Measurements from ENCODE around the gene BMF.
"Not testable (repeated sequence)": the region's sequence is repeated elsewhere in the genome, so short reads cannot be mapped to it uniquely, and the experiment has no call there.

Gene BMF

DNA sequence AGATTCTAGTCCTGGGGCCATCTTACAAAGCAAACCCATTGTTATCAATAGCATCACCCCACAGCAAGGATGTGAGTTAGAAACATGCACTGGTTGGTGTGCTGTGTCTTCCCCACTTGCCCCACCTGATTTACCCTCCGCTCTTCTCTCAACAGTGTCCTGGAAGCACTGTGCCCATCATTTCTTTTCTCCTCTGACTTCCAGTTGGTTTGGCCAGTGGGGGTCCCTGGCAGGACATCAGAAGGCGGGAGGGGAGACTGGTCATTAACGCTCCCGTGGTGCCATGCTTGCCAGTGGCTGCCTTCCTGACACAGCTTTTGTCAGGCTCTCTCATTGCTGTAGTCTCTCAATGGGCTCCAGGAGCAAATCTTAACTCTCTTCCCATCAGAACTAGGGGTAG lies 40.7 kb upstream of the BMF start:
- TF ChIP-seq EZH2phosphoT487 (IDR thresholded peaks at IDR 0.05; ENCODE audit: borderline replicate concordance, low read length), result no peak
- TF ChIP-seq, protein P1, sequence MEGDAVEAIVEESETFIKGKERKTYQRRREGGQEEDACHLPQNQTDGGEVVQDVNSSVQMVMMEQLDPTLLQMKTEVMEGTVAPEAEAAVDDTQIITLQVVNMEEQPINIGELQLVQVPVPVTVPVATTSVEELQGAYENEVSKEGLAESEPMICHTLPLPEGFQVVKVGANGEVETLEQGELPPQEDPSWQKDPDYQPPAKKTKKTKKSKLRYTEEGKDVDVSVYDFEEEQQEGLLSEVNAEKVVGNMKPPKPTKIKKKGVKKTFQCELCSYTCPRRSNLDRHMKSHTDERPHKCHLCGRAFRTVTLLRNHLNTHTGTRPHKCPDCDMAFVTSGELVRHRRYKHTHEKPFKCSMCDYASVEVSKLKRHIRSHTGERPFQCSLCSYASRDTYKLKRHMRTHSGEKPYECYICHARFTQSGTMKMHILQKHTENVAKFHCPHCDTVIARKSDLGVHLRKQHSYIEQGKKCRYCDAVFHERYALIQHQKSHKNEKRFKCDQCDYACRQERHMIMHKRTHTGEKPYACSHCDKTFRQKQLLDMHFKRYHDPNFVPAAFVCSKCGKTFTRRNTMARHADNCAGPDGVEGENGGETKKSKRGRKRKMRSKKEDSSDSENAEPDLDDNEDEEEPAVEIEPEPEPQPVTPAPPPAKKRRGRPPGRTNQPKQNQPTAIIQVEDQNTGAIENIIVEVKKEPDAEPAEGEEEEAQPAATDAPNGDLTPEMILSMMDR (IDR thresholded peaks at IDR 0.05; ENCODE audit: low read depth, low read length, poor library complexity, severe bottlenecking), result no peak
- Histone ChIP-seq H3K27ac (ENCODE audit: low read depth, low read length) (no peak overlapping the region), H3K79me2 (ENCODE audit: control insufficient read depth, low read length) (no peaks in the 10 kb centered on the region), H3F3A (ENCODE audit: control insufficient read depth, insufficient read depth) (no peaks in the 10 kb centered on the region), H3K9me2 (replicated peaks; ENCODE audit: control insufficient read depth, low read length) (no peaks in the 10 kb centered on the region), H3K4me1 (ENCODE audit: control insufficient read depth, low read length) (no peaks in the 10 kb centered on the region), H3K4me2 (ENCODE audit: low read length) (no peak overlapping the region), H3K9me3 (ENCODE audit: control insufficient read depth, insufficient read depth, low read length) (no peaks in the 10 kb centered on the region), H4K20me1 (ENCODE audit: control insufficient read depth, insufficient read depth, low read depth, low read length) (no peaks in the 10 kb centered on the region), H3K4me3 (ENCODE audit: low read length) (no peak overlapping the region), H3K36me3 (ENCODE audit: control insufficient read depth, low read length) (no peaks in the 10 kb centered on the region), H3K27me3 (ENCODE audit: control insufficient read depth, low read length) (no peaks in the 10 kb centered on the region)

DNA sequence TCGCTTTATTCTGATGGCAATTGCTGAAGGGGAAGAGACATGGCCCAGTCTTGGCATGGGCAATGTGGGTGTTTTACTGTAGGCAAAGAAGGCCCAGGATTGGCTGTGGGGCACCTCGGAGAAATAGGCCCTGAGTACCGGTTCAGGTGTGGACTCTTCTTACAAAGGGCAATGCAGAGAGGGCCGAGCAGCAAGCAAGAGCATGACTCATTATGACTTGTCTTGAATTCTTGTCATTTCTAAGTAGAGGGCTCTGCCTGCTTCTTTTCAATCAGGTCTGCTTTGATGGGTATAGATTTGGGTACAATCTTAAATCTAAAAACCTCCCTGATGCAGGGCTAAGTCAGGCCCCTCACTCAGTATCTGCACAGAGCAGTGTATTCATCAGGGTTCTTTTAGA lies 37.4 kb upstream of the BMF start:
- no peaks in the 10 kb centered on the region for H3K36me3 ChIP-seq (ENCODE audit: control insufficient read depth, low read length)
- H3K4me2 ChIP-seq (ENCODE audit: low read length), result no peak overlapping the region
- no peaks in the 10 kb centered on the region for H3K9me2 ChIP-seq (replicated peaks; ENCODE audit: control insufficient read depth, low read length)
- H3K4me3 ChIP-seq (ENCODE audit: low read length), result no peak overlapping the region
- no peaks in the 10 kb centered on the region for H4K20me1 ChIP-seq (ENCODE audit: control insufficient read depth, insufficient read depth, low read depth, low read length)
- H3F3A ChIP-seq (ENCODE audit: control insufficient read depth, insufficient read depth), result no peaks in the 10 kb centered on the region
- no peaks in the 10 kb centered on the region for H3K79me2 ChIP-seq (ENCODE audit: control insufficient read depth, low read length)
- H3K4me1 ChIP-seq (ENCODE audit: control insufficient read depth, low read length), result no peaks in the 10 kb centered on the region
- H3K9me3 ChIP-seq (ENCODE audit: control insufficient read depth, insufficient read depth, low read length), result no peaks in the 10 kb centered on the region
- H3K27ac ChIP-seq (ENCODE audit: low read depth, low read length), result no peak overlapping the region
- TF ChIP-seq, protein P1 (IDR thresholded peaks at IDR 0.05; ENCODE audit: low read depth, low read length, poor library complexity, severe bottlenecking), result no peak
- TF ChIP-seq EZH2phosphoT487 (IDR thresholded peaks at IDR 0.05; ENCODE audit: borderline replicate concordance, low read length), result no peak
- H3K27me3 ChIP-seq (ENCODE audit: control insufficient read depth, low read length), result no peaks in the 10 kb centered on the region

DNA sequence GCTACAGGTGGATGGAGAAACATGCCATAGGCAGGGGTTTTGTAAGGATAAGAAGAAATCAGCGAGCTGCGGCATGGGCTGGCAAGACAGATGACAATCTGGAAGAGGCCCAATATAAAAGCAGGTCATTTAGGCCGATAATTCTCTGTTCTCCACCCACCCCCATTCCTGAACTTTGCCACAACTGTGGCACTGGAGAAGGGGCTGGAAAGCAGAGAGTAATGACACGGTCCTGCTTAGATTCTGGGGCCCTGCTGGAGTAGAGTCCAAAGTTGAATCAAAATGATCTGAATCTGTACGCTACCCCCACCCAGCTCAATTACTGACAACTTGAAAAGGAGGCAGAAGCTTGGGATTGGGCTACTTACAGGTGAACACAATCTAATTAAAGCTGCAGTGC lies 33.7 kb upstream of the BMF start:
- no peaks in the 10 kb centered on the region for H3K9me3 ChIP-seq (ENCODE audit: control insufficient read depth, insufficient read depth, low read length)

DNA sequence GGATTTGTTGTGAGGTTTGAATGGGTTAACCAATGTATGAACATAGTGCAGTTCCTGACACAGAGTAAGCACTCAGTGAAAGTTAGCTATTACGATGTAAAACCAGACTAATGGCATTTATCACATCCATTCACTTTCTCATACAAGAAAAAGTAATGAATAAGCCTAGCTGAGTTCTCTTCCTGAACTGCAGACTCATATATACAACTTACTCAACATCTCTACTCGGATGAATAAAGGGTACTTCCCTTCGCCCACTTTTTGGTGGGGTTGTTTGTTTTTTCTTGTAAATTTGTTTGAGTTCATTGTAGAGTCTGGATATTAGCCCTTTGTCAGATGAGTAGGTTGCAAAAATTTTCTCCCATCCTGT lies 29.5 kb upstream of the BMF start:
- H3K9me2 ChIP-seq (replicated peaks; ENCODE audit: control insufficient read depth, low read length); H3K4me1 ChIP-seq (ENCODE audit: control insufficient read depth, low read length); H3K27ac ChIP-seq (ENCODE audit: low read depth, low read length); H3K79me2 ChIP-seq (ENCODE audit: control insufficient read depth, low read length); H3K27me3 ChIP-seq (ENCODE audit: control insufficient read depth, low read length); H3K4me3 ChIP-seq (ENCODE audit: low read length); H3K9me3 ChIP-seq (ENCODE audit: control insufficient read depth, insufficient read depth, low read length); H3K4me2 ChIP-seq (ENCODE audit: low read length); H3K36me3 ChIP-seq (ENCODE audit: control insufficient read depth, low read length); H3F3A ChIP-seq (ENCODE audit: control insufficient read depth, insufficient read depth); H4K20me1 ChIP-seq (ENCODE audit: control insufficient read depth, insufficient read depth, low read depth, low read length): not testable (repeated sequence)

More for the DNA sequence above, 33.7 kb upstream of the BMF start:
- Histone ChIP-seq H3F3A (ENCODE audit: control insufficient read depth, insufficient read depth) (no peaks in the 10 kb centered on the region), H3K4me1 (ENCODE audit: control insufficient read depth, low read length) (no peaks in the 10 kb centered on the region), H3K4me2 (ENCODE audit: low read length) (no peak overlapping the region), H3K36me3 (ENCODE audit: control insufficient read depth, low read length) (no peaks in the 10 kb centered on the region), H4K20me1 (ENCODE audit: control insufficient read depth, insufficient read depth, low read depth, low read length) (no peaks in the 10 kb centered on the region), H3K4me3 (ENCODE audit: low read length) (no peak overlapping the region), H3K9me2 (replicated peaks; ENCODE audit: control insufficient read depth, low read length) (no peaks in the 10 kb centered on the region), H3K27me3 (ENCODE audit: control insufficient read depth, low read length) (no peaks in the 10 kb centered on the region), H3K79me2 (ENCODE audit: control insufficient read depth, low read length) (no peaks in the 10 kb centered on the region), H3K27ac (ENCODE audit: low read depth, low read length) (no peak overlapping the region)
- TF ChIP-seq EZH2phosphoT487 (IDR thresholded peaks at IDR 0.05; ENCODE audit: borderline replicate concordance, low read length), result no peak
- TF ChIP-seq, protein P1 (IDR thresholded peaks at IDR 0.05; ENCODE audit: low read depth, low read length, poor library complexity, severe bottlenecking), result no peak

Measured in DOHH2 (cell line).